Thoracic aorta (tissue), 2 donors: ENCODE measurements around the gene ADD1. TPM values are rescaled to one million over a fixed set of nuclear protein-coding genes. Genes with fewer than 3 reads are reported as not detected.

Experiments
- ATAC-seq: fragments of 150-250 bp; one replicate; pipeline ENCODE4 v1.8.0; 2017; ENCODE audit warnings: low read depth; ENCODE audit not compliant: insufficient number of reproducible peaks, low FRiP score
- DNase-seq: peaks from one replicate; pipeline ENCODE4 v3.0.0-alpha.2; 2020; ENCODE audit warnings: low spot score
- H3K27ac ChIP-seq, 2 donors: fragments of 200-600 bp; sonication (generic); 1 replicate in 1 of 2; 2 replicates in 1 of 2; pipeline ENCODE4 v1.5.1; 2016; ENCODE audit warnings: mild to moderate bottlenecking in 2 of 2, moderate library complexity in 2 of 2
- H3K27me3 ChIP-seq: fragments of 200-600 bp; sonication (generic); replicated peaks from 2 replicates; pipeline ENCODE4 v1.6.0; 2016; ENCODE audit warnings: mild to moderate bottlenecking; ENCODE audit not compliant: insufficient read depth
- H3K36me3 ChIP-seq: fragments of 200-600 bp; sonication (generic); one replicate; pipeline ENCODE4 v1.5.1; 2016
- H3K4me1 ChIP-seq, 2 donors: fragments of 200-600 bp; sonication (generic); 1 replicate in 1 of 2; 2 replicates in 1 of 2; pipeline versions ENCODE4 v1.5.1 to v1.6.0; 2016; ENCODE audit warnings: low read depth in 2 of 2, mild to moderate bottlenecking in 1 of 2; ENCODE audit not compliant: control insufficient read depth in 1 of 2
- H3K4me3 ChIP-seq: fragments of 200-600 bp; sonication (generic); 2 replicates; pipeline ENCODE4 v1.5.1; 2016; ENCODE audit warnings: mild to moderate bottlenecking
- H3K9me3 ChIP-seq: fragments of 200-600 bp; sonication (generic); 2 replicates; pipeline ENCODE4 v1.5.1; 2016
- CTCF ChIP-seq: fragments of 200-600 bp; sonication (generic); IDR thresholded peaks from one replicate; pipeline ENCODE4 v1.5.1; 2019; ENCODE audit warnings: antibody characterized with exemption
- total RNA-seq, 2 donors: library from RNA; depleted of rRNA; stranded (reverse); fragments of >200 nt; gene quantifications; one replicate each; pipeline versions ENCODE4 v1.1.0 to v1.2.3, GENCODE V29; 2016

ADD1 gene
- total RNA-seq, 2 donors from 2014 or later: 256 to 338 TPM

GRCh38 chr4:2946812-2947600 lies 103.4 kb downstream of the ADD1 start:
- H3K9me3 ChIP-seq: no peaks in the 10 kb centered on the region
- peaks cover 76% of the 10 kb centered on the region for H3K36me3 ChIP-seq
- DNase-seq (no peak), ATAC-seq (no peak)
- TF ChIP-seq CTCF: no peak
- H3K27ac ChIP-seq: no peak overlapping the region
- no peaks in the 10 kb centered on the region for H3K27me3 ChIP-seq
- H3K4me1 ChIP-seq: no peaks in the 10 kb centered on the region
- H3K4me3 ChIP-seq: no peak overlapping the region

- no peak for TF ChIP-seq CTCF
- no peaks in the 10 kb centered on the region for H3K9me3 ChIP-seq
- H3K27me3 ChIP-seq: no peaks in the 10 kb centered on the region
- no peaks in the 10 kb centered on the region for H3K4me1 ChIP-seq
- no peak overlapping the region for H3K4me3 ChIP-seq
- no peak overlapping the region for H3K27ac ChIP-seq
- peaks cover 75% of the 10 kb centered on the region for H3K36me3 ChIP-seq
- ATAC-seq (no peak), DNase-seq (no peak)
Observed at GRCh38 chr4:2947926-2948325, 104.3 kb downstream of the ADD1 start.

GRCh38 chr4:2948895-2949781 lies 105.5 kb downstream of the ADD1 start:
- Histone ChIP-seq H3K27ac (no peak overlapping the region), H3K4me3 (no peak overlapping the region), H3K9me3 (no peaks in the 10 kb centered on the region), H3K27me3 (no peaks in the 10 kb centered on the region), H3K36me3 (peaks cover 73% of the 10 kb centered on the region), H3K4me1 (no peaks in the 10 kb centered on the region)
- DNase-seq (no peak), ATAC-seq (no peak)
- TF ChIP-seq CTCF: no peak

- peaks cover 72% of the 10 kb centered on the region for H3K36me3 ChIP-seq
- H3K27me3 ChIP-seq: no peaks in the 10 kb centered on the region
- H3K27ac ChIP-seq: no peak overlapping the region
- H3K4me3 ChIP-seq: no peak overlapping the region
- H3K4me1 ChIP-seq: no peaks in the 10 kb centered on the region
- H3K9me3 ChIP-seq: no peaks in the 10 kb centered on the region
- TF ChIP-seq CTCF: no peak
- no peak for ATAC-seq
- no peak for DNase-seq
Observed at GRCh38 chr4:2949782-2950125, 106.1 kb downstream of the ADD1 start.

GRCh38 chr4:2950221-2950989 lies 106.8 kb downstream of the ADD1 start:
- TF ChIP-seq CTCF: no peak
- DNase-seq: no peak
- no peak overlapping the region for H3K27ac ChIP-seq
- peaks cover 67% of the 10 kb centered on the region for H3K36me3 ChIP-seq
- H3K9me3 ChIP-seq: no peaks in the 10 kb centered on the region
- H3K4me3 ChIP-seq: no peak overlapping the region
- no peaks in the 10 kb centered on the region for H3K4me1 ChIP-seq
- no peaks in the 10 kb centered on the region for H3K27me3 ChIP-seq
- no peak for ATAC-seq
